Measurements from ENCODE around the gene MRPS18A. TPM values are rescaled to one million over a fixed set of nuclear protein-coding genes. Genes with fewer than 3 reads are reported as not detected.

Gene MRPS18A
- total and polyA plus RNA-seq, 2 of the 8 experiments (the other 6 are each of a cell fraction or from before 2014, with no cell fraction given), result 48.3 to 121 TPM

DNA sequence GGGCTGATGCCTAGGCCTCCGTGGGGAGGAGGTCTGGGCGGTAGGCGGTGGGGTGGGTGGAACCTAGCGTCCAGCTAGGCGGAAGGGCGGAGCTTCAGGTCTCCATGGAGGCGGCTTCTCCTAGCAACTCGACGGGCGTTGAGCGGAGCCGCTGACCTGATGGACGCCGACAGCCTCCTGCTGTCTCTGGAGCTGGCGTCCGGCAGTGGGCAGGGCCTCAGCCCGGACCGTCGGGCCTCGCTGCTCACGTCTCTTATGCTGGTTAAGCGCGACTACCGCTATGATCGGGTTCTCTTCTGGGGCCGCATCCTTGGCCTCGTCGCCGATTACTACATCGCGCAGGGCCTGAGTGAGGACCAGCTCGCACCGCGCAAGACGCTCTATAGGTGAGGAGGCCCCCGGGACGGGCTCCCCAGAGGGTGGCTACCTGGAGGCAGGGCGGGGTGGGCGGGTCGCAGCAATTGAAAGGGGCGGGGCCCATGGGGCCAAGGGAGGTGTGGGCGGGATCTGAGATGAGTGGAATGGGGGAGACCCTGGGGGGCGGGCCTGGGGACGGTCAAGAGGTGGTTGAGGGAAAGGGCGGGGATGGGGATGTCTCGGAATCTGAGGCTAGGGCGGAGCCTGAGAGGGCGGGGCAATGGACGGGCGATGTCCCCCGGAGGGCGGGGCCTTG is 42.5 kb downstream of the MRPS18A start, which contains the start of gene RSPH9 (continued):
- TF ChIP-seq HDAC2 (IDR thresholded peaks at IDR 0.05; ENCODE audit: borderline replicate concordance in 1 of 2, low read depth in 2 of 2, low read length in 2 of 2) (peak in 1 of 2 experiments; percentile 94; a peak in 1 of 4 replicates), RAD21 (IDR thresholded peaks at IDR 0.05 in 1 of 2, conservative IDR thresholded peaks at IDR 0.05 in 1 of 2; ENCODE audit: low read depth in 2 of 2, low read length in 2 of 2) (no peak), ZNF274 (IDR thresholded peaks at IDR 0.05; ENCODE audit: borderline replicate concordance, extremely low read depth, low read length) (no peak), KDM4A (IDR thresholded peaks at IDR 0.05; ENCODE audit: low read depth, low read length, severe bottlenecking) (peak; percentile 14), SP1 (IDR thresholded peaks at IDR 0.05; ENCODE audit: low read depth, low read length) (peak; percentile 37)

Measured in H1 (cell line).